Activated CD4-positive, alpha-beta T cell treated with anti-CD3 and anti-CD28 coated beads for 36 hours (primary cell): Measurements from ENCODE around the gene ASIC3. TPM values are rescaled to one million over a fixed set of nuclear protein-coding genes. Genes with fewer than 3 reads are reported as not detected.

ENCODE experiments used
- ATAC-seq: fragments of 200-7000 bp; cut with Tn5 transposase; one replicate; pipeline ENCODE4 v1.10.0; 2021; ENCODE audit warnings: mild to moderate bottlenecking, moderate library complexity
- CTCF ChIA-PET: fragments of 350-600 bp; sonication (Branson Sonifier 250); formaldehyde crosslinking; loops from one replicate; lab custom pipeline; 2021; ENCODE audit warnings: antibody characterized with exemption; lab: Charles Lee
- POLR2A ChIA-PET: fragments of 350-600 bp; sonication (Branson Sonifier 250); formaldehyde crosslinking; loops from one replicate; lab custom pipeline; 2021; ENCODE audit warnings: antibody characterized with exemption, inconsistent platforms; lab: Charles Lee
- DNase-seq: peaks from one replicate; pipeline ENCODE4 v3.0.0-alpha.2; 2020
- H3K27ac Mint-ChIP-seq: one replicate; pipeline ENCODE4 v1.8.0; 2021; ENCODE audit warnings: mixed read lengths
- H3K27me3 Mint-ChIP-seq: one replicate; pipeline ENCODE4 v1.8.0; 2021; ENCODE audit warnings: mixed read lengths
- H3K36me3 Mint-ChIP-seq: one replicate; pipeline ENCODE4 v1.8.0; 2021; ENCODE audit warnings: low read depth, mixed read lengths
- H3K4me1 Mint-ChIP-seq: one replicate; pipeline ENCODE4 v1.8.0; 2021; ENCODE audit warnings: mixed read lengths
- H3K4me3 Mint-ChIP-seq: one replicate; pipeline ENCODE4 v1.8.0; 2021; ENCODE audit warnings: mild to moderate bottlenecking, moderate library complexity, mixed read lengths
- H3K9me3 Mint-ChIP-seq: one replicate; pipeline ENCODE4 v1.8.0; 2021; ENCODE audit warnings: low read depth, mixed read lengths
- intact Hi-C, 2 experiments: fragments of 100-400 bp; cut with DNase I in 1 of 2; cut with micrococcal nuclease in 1 of 2; formaldehyde crosslinking; loops; one replicate each; pipeline versions ENCODE4 v1.14.2 to v1.15.1; 2022 to 2024; cut with DNase I, micrococcal nuclease
- total RNA-seq, 2 experiments: library from RNA; stranded (reverse); gene quantifications; one replicate each; pipeline ENCODE4 v1.2.3, GENCODE V29; 2021

ASIC3 gene
- total RNA-seq, 2 experiments from 2014 or later, result 5.5 to 6.7 TPM

DNA sequence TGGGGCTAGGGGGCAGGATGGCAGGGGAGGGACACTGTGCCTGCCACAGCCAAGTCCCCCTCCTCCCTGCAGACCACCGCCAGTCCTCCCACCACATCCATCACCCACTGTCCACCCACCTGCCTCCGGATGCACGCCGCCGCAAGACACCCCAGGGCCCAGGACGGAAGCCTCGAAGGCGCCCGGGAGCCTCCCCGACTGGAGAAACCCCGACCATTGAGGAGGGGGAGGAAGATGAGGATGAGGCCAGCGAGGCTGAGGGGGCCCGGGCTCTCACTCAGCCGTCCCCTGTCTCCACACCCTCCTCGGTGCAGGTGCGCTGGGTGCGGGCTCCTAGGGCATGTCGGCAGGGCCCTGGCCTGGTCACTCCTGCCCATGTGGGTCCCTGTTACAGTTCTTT, 16.1 kb downstream of the ASIC3 start:
- Mint-ChIP-seq H3K4me3 (no peak overlapping the region), H3K36me3 (peaks cover 14% of the 10 kb centered on the region), H3K4me1 (peaks cover 12% of the 10 kb centered on the region), H3K27me3 (no peaks in the 10 kb centered on the region), H3K9me3 (no peaks in the 10 kb centered on the region), H3K27ac (no peak overlapping the region)
- intact Hi-C loops, result no loop called here
- POLR2A ChIA-PET, result no interaction called here
- DNase-seq, result no peak
- CTCF ChIA-PET, result interaction anchor here (0.5 to 1.1 kb wide), 2 partner anchors 46 to 304 kb away, joined by 3 read pairs; no protein-coding TSS in a partner anchor
- no peak for ATAC-seq

DNA sequence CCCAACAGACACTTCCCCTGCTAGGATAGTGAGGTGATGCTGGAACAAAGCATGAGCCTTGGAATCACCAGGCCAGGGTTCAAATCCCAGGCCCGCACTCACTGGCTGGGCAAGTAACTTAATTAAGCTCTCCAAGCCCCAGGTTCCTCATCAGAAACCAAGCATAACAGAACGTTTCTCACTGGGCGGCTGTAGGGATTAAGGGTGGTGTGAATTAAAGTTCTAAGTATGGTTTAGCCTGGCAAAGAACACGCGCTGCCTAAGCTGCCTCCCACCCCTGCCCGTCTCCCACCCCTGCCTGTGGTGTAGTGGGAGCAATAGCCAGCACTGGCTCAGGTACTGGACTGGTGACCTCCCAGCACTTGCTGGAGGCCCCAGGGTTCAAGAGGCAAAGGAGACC, 16.7 kb downstream of the ASIC3 start:
- DNase-seq, result no peak
- H3K27me3 Mint-ChIP-seq, result no peaks in the 10 kb centered on the region
- no peak overlapping the region for H3K4me3 Mint-ChIP-seq

DNA sequence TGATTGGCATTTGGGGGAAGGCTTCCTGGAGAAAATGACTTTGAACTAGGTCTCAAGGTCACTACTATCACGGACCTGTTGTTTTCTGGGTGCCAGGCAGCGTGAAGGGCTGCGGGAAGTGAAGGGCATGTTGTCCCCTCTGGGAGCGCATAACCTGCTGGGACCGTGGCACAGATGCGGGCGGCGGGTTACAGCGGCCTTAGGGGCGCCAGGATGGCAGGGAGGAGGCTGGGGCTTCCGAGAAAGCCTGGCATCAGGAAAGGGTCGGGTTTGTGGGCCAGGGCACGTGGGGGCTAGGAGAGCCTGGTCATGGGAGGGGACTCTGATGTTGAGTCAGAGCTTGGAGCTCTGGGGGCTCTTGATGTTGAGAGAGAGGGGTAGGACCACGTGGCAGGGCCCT, 17.2 kb downstream of the ASIC3 start:
- no peaks in the 10 kb centered on the region for H3K9me3 Mint-ChIP-seq
- H3K4me3 Mint-ChIP-seq, result no peak overlapping the region
- H3K36me3 Mint-ChIP-seq, result peaks cover 18% of the 10 kb centered on the region
- ATAC-seq (no peak), DNase-seq (no peak)
- H3K27me3 Mint-ChIP-seq, result no peaks in the 10 kb centered on the region
- ChIA-PET POLR2A (interaction anchor here (0.6 kb wide), 1 partner anchor 15 kb away, joined by 3 read pairs; no protein-coding TSS in a partner anchor), CTCF (interaction anchor here (1.5 kb wide), 1 partner anchor 45 kb away, joined by 3 read pairs; no protein-coding TSS in a partner anchor)
- H3K27ac Mint-ChIP-seq, result no peak overlapping the region
- intact Hi-C loops, result no loop called here
- H3K4me1 Mint-ChIP-seq, result peaks cover 12% of the 10 kb centered on the region

More for the DNA sequence above, 16.7 kb downstream of the ASIC3 start:
- intact Hi-C loops, result no loop called here
- Mint-ChIP-seq H3K9me3 (no peaks in the 10 kb centered on the region), H3K4me1 (peaks cover 12% of the 10 kb centered on the region), H3K27ac (no peak overlapping the region), H3K36me3 (peaks cover 17% of the 10 kb centered on the region)
- ChIA-PET CTCF (interaction anchor here (1.1 kb wide), 1 partner anchor 45 kb away, joined by 3 read pairs; no protein-coding TSS in a partner anchor), POLR2A (interaction anchor here (0.6 kb wide), 1 partner anchor 15 kb away, joined by 3 read pairs; no protein-coding TSS in a partner anchor)
- no peak for ATAC-seq

DNA sequence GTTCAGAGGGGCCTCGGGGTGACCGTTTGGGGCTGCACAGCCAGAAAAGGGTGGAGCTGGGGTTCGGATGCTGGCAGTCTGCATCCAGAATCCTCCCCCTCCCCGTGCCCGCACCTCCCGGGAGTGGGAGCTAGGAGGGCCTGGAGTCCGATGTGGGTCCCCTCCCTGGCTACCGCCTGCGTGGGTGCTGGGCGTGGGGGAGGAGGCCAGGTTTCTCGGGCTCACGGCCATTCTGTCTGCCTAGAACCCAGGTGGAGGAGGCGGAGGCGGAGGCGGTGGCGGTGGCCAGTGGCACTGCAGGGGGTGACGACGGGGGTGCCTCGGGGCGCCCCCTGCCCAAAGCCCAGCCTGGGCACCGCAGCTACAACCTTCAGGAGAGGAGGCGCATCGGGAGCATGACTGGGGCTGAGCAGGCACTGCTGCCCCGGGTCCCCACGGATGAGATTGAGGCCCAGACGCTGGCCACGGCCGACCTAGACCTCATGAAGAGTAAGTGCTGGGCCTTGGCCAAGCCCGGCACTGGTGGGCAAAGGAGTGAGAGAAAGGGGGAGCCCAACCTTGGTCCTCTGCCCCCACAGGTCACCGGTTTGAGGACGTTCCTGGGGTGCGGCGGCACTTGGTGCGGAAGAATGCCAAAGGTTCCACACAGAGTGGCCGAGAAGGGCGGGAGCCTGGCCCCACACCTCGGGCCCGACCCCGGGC, 18.1 kb downstream of the ASIC3 start:
- ChIA-PET CTCF (interaction anchor here (1.5 kb wide), 1 partner anchor 45 kb away, joined by 3 read pairs; no protein-coding TSS in a partner anchor), POLR2A (no interaction called here)
- H3K36me3 Mint-ChIP-seq, result peaks cover 21% of the 10 kb centered on the region
- no peak overlapping the region for H3K4me3 Mint-ChIP-seq
- H3K9me3 Mint-ChIP-seq, result no peaks in the 10 kb centered on the region
- intact Hi-C loops, result no loop called here
- no peak for DNase-seq
- no peaks in the 10 kb centered on the region for H3K27me3 Mint-ChIP-seq
- peaks cover 5% of the 10 kb centered on the region for H3K4me1 Mint-ChIP-seq
- no peak for ATAC-seq
- H3K27ac Mint-ChIP-seq, result no peak overlapping the region

DNA sequence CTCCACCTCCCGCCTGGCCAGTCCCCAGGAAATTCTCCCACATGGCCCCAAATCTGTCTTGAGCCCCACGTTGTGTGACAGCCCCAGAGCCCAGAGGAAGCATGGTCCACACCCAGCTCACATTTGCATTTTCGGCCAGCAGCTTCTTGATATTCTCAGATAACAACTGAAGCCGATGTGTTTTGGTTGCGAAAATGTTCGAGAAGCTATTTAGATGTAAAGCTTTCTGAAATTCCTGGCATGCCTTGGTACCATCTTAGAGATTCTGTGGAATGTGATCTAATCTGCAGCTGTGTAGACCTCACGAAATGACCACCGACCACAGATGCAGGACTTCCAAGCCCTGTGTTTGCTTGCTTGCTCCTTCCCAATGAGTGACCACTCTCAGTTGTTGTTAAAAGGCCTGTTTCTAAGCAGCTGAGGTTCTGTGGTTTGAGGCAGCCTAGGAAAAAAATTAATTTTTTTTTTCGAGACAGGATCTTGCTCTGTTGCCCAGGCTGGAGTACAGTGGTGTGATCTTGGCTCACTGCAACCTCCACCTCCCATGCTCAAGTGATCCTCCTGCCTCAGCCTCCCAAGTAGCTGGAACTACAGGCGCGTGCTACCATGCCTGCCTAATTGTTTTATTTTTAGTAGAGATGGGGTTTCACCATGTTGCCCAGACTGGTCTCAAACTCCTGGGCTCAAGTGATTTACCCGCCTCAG, 19.9 kb downstream of the ASIC3 start:
- Mint-ChIP-seq H3K36me3 (peaks cover 24% of the 10 kb centered on the region), H3K4me1 (no peaks in the 10 kb centered on the region), H3K9me3 (no peaks in the 10 kb centered on the region), H3K27me3 (no peaks in the 10 kb centered on the region), H3K27ac (no peak overlapping the region), H3K4me3 (no peak overlapping the region)
- CTCF ChIA-PET, result interaction anchor here (0.6 to 1.7 kb wide), 3 partner anchors 24 to 124 kb away, joined by 3 to 4 read pairs (median 4); no protein-coding TSS in a partner anchor
- intact Hi-C loops, result no loop called here
- ATAC-seq (no peak), DNase-seq (no peak)
- POLR2A ChIA-PET, result no interaction called here

DNA sequence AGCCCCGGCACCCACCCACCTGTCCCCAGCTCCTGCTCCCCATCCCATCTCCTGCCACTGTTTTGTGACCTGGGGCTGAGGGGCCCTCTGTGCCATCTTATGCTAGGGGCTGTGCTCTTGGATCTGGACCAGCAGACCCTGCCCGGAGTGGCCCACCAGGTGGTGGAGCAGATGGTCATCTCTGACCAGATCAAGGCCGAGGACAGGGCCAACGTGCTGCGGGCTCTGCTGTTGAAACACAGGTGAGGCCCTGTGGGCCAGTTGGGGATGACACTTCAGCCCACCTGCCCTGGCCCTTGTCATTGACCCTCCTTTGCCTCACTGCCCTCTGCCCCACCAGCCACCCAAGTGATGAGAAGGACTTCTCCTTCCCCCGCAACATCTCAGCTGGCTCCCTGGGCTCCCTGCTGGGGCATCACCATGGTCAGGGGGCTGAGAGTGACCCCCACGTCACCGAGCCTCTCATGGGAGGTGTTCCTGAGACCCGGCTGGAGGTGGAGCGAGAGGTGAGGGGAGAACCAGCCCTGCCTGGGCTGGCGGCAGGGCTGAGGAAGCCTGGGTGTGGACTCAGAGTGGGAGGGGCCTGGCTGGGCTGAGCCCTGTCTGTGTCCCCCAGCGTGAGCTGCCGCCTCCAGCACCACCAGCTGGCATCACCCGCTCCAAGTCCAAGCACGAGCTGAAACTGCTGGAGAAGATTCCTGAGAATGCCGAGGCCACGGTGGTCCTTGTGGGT, 21.7 kb downstream of the ASIC3 start:
- no peak overlapping the region for H3K4me3 Mint-ChIP-seq
- POLR2A ChIA-PET, result no interaction called here
- H3K36me3 Mint-ChIP-seq, result peaks cover 22% of the 10 kb centered on the region
- H3K27ac Mint-ChIP-seq, result no peak overlapping the region
- no peak for DNase-seq
- intact Hi-C loops, result no loop called here
- H3K4me1 Mint-ChIP-seq, result no peaks in the 10 kb centered on the region
- CTCF ChIA-PET, result no interaction called here
- no peak for ATAC-seq
- H3K9me3 Mint-ChIP-seq, result no peaks in the 10 kb centered on the region
- no peaks in the 10 kb centered on the region for H3K27me3 Mint-ChIP-seq

DNA sequence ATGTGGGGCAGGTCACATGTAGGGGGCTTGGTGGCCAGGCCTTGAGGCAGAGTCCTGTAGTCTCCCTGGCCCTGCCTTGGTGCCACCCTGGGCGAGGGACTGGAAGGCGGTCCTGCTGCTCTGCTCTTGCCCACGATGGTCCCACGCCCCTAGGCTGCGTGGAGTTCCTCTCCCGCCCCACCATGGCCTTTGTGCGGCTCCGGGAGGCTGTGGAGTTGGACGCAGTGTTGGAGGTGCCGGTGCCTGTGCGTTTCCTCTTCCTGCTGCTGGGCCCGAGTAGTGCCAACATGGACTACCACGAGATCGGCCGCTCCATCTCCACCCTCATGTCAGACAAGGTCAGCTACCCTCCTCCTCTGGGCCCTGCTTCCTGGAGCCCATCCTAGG, 22.2 kb downstream of the ASIC3 start:
- intact Hi-C loops, result no loop called here

DNA sequence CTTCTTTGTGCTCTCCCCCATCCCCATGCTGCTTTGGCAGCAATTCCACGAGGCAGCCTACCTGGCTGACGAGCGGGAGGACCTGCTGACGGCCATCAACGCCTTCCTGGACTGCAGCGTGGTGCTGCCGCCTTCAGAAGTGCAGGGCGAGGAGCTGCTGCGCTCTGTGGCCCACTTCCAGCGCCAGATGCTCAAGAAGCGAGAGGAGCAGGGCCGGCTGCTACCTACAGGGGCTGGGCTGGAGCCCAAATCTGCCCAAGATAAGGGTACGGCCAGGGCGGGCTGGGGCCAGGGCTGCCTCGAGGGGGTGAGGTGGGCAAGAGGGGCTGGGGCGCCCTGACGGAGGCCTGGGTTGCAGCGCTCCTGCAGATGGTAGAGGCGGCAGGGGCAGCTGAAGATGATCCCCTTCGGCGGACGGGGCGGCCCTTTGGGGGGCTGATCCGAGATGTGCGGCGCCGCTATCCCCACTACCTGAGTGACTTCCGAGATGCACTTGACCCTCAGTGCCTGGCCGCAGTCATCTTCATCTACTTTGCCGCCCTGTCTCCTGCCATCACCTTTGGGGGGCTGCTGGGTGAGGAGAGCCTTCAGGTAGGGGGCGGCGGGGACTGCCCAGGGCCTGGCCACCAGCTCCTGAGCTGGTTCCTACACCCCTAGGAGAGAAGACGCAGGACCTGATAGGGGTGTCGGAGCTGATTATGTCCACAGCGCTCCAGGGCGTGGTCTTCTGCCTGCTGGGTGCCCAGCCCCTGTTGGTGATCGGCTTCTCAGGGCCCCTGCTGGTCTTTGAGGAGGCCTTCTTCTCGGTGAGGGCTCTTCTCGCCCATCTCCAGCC, 22.9 kb downstream of the ASIC3 start:
- peaks cover 21% of the 10 kb centered on the region for H3K36me3 Mint-ChIP-seq
- CTCF ChIA-PET, result no interaction called here
- no peak for DNase-seq
- H3K27ac Mint-ChIP-seq, result no peak overlapping the region
- no peak overlapping the region for H3K4me3 Mint-ChIP-seq
- intact Hi-C loops, result no loop called here
- no peaks in the 10 kb centered on the region for H3K4me1 Mint-ChIP-seq
- H3K27me3 Mint-ChIP-seq, result no peaks in the 10 kb centered on the region
- H3K9me3 Mint-ChIP-seq, result no peaks in the 10 kb centered on the region
- POLR2A ChIA-PET, result interaction anchor here (0.5 kb wide), 1 partner anchor 451 kb away, joined by 10 read pairs; no protein-coding TSS in a partner anchor
- no peak for ATAC-seq

More for the DNA sequence above, 22.2 kb downstream of the ASIC3 start:
- Mint-ChIP-seq H3K4me1 (no peaks in the 10 kb centered on the region), H3K4me3 (no peak overlapping the region), H3K36me3 (peaks cover 22% of the 10 kb centered on the region), H3K27me3 (no peaks in the 10 kb centered on the region), H3K27ac (no peak overlapping the region), H3K9me3 (no peaks in the 10 kb centered on the region)
- no peak for DNase-seq
- CTCF ChIA-PET, result no interaction called here
- POLR2A ChIA-PET, result no interaction called here
- ATAC-seq, result no peak

DNA sequence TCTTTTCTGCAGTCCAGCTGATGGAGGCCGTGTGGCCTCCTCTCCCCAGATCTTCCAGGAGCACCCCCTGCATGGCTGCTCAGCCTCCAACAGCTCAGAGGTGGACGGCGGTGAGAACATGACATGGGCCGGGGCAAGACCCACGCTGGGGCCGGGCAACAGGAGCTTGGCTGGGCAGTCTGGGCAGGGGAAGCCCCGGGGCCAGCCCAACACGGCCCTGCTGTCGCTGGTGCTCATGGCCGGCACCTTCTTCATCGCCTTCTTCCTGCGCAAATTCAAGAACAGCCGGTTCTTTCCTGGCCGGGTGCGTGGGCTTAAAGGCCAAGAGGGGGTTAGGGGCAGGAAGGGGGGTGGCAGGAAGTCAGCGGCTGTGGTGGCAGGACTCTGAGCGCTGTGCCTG, 25.7 kb downstream of the ASIC3 start:
- intact Hi-C loops, result no loop called here

DNA sequence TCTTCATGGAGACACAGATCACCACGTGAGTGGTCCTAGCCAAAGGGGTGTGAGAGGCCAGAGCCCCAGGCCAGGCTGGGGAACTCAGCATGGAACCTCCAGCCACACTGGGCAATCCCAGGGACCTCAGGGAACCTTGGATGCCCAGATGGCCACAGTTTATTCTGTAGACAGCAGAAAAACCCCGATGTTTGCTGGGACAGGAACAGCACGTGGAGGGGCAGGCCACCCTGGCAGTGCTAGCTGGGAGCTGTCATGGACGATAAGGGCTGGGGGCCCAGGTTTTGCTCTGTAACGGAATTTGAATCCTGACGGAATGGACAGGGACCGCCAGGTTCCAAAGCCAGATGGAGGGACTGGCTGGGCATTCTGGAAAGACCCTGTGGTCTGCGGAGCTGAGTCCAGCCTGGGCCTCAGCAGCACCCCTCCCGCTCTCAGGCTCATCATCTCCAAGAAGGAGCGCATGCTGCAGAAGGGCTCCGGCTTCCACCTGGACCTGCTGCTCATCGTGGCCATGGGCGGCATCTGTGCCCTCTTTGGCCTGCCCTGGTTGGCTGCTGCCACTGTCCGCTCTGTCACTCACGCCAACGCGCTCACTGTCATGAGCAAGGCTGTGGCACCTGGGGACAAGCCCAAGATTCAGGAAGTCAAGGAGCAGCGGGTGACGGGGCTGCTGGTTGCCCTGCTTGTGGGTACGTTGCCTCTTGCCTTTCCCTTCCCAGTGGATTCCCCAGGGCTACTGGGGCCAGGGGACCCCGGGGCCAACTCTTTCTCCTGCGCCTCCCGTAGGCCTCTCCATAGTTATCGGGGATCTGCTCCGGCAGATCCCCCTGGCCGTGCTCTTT, 26.7 kb downstream of the ASIC3 start:
- no peaks in the 10 kb centered on the region for H3K27me3 Mint-ChIP-seq
- POLR2A ChIA-PET, result no interaction called here
- H3K9me3 Mint-ChIP-seq, result no peaks in the 10 kb centered on the region
- peaks cover 26% of the 10 kb centered on the region for H3K36me3 Mint-ChIP-seq
- ATAC-seq (no peak), DNase-seq (no peak)
- H3K4me3 Mint-ChIP-seq, result no peak overlapping the region
- peaks cover 19% of the 10 kb centered on the region for H3K4me1 Mint-ChIP-seq
- H3K27ac Mint-ChIP-seq, result peak overlapping the region; percentile 25
- CTCF ChIA-PET, result no interaction called here
- intact Hi-C loops, result no loop called here

More for the DNA sequence above, 25.7 kb downstream of the ASIC3 start:
- no peak overlapping the region for H3K27ac Mint-ChIP-seq
- no peak overlapping the region for H3K4me3 Mint-ChIP-seq
- no peak for DNase-seq
- ATAC-seq, result no peak
- no peaks in the 10 kb centered on the region for H3K27me3 Mint-ChIP-seq
- no peaks in the 10 kb centered on the region for H3K9me3 Mint-ChIP-seq
- CTCF ChIA-PET, result interaction anchor here (0.7 kb wide), 1 partner anchor 111 kb away, joined by 3 read pairs; no protein-coding TSS in a partner anchor
- H3K4me1 Mint-ChIP-seq, result peaks cover 10% of the 10 kb centered on the region
- POLR2A ChIA-PET, result interaction anchor here (0.6 kb wide), 1 partner anchor 52 kb away, joined by 3 read pairs; no protein-coding TSS in a partner anchor
- peaks cover 25% of the 10 kb centered on the region for H3K36me3 Mint-ChIP-seq
